ENCODE measurements around the gene ISYNA1.

DNA sequence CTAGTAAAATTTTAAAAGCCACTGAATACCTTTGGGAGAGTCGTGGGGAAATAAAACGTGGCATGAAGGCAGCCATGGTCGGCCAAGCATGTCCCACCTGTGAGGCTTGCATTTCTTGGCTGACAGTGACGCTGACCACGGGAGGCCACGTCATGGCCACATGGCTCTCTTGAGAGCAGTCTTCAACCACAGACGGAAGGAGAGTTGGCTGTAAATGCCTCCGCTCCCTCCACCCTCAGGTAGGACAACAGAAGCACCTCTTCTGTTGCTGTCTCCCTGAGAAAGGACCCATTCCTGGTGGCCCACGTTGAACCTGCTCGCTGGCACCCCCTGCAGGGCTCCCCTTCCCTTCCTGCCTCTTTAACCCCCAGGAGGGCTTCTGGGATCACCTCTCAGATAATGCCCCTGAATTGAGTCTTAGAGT is 29.9 kb downstream of the ISYNA1 start:
- no peak for TF ChIP-seq POLR2A (IDR thresholded peaks at IDR 0.05)
- TF ChIP-seq, protein P1, sequence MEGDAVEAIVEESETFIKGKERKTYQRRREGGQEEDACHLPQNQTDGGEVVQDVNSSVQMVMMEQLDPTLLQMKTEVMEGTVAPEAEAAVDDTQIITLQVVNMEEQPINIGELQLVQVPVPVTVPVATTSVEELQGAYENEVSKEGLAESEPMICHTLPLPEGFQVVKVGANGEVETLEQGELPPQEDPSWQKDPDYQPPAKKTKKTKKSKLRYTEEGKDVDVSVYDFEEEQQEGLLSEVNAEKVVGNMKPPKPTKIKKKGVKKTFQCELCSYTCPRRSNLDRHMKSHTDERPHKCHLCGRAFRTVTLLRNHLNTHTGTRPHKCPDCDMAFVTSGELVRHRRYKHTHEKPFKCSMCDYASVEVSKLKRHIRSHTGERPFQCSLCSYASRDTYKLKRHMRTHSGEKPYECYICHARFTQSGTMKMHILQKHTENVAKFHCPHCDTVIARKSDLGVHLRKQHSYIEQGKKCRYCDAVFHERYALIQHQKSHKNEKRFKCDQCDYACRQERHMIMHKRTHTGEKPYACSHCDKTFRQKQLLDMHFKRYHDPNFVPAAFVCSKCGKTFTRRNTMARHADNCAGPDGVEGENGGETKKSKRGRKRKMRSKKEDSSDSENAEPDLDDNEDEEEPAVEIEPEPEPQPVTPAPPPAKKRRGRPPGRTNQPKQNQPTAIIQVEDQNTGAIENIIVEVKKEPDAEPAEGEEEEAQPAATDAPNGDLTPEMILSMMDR (IDR thresholded peaks at IDR 0.05 in 4 of 5, conservative IDR thresholded peaks at IDR 0.05 in 1 of 5) = peak in 3 of 5 experiments; percentile 15 to 40 (median 36)
